Stimulated activated CD8-positive, alpha-beta memory T cell treated with anti-CD3 and anti-CD28 coated beads, Interleukin-2, amount 100 ng/mL, for 48 hours (primary cell): ENCODE measurements around the gene SHISA7.

Experiments used
- DNase-seq, 2 donors: peaks; one replicate each; pipeline ENCODE4 v3.0.0-alpha.2; 2020; ENCODE audit warnings: low read depth in 2 of 2

SHISA7 gene

DNA sequence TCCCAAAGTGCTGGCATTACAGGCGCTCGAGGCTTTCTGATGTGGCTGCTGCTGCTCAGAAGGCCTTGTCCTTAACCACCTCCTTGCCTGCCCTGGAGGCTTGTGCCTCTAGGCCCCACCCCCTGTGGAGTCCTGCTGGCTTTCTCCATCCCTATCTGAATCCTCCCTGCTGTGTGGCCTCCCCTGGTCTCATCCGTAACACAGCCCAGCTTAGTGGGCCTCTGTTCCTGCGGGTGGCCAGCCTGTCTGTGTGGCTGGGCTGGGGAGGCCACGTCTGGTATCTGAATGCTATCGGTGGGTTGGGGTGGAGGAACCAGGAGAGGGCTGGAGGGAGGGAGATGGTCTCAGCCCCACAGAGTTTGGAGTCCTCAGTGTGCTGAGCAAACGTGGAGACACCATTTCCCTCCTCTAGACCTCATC is 52.6 kb downstream of the SHISA7 start:
- DNase-seq = no peak

DNA sequence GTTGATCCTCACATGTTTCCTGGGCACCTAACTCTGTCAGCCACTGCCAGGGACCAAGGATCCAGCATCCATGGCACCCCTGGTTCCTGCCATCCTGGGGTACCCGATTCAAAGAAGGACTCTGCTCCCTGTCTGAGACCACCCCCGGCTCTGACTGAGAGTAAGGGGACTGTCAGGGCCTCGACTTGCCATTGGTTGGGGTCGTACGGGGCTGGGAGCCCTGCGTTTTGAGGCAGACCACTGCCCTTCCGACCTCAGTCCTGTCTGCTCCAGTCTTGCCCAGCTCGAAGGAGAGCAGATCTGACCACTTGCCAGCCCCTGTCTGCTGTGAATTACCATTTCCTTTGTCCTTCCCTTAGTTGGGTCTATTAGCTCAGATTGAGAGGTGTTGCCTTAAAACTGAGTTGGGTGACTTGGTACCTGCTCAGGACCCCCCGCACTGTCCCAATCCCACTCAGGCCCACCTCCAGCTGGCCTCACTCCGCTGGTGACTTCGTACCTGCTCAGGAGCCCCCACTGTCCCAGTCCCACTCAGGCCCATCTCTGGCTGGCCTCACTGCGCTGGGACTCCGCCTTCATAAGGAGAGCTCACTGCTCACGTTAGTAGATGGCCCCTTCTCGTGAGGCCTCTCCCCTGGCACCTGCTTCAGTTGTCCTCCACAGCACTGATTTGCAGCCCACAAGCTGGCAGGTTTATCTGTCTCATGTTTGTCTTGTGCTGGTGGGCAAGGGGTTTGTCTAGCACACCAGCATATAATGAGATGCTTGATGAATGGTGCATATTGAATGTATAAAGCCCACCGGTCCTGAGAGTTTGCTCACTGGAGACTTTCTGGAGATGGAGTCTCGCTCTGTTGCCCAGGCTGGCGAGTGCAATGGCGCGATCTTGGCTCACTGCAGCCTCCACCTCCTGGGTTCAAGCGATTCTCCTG is 53.4 kb downstream of the SHISA7 start:
- no peak for DNase-seq

DNA sequence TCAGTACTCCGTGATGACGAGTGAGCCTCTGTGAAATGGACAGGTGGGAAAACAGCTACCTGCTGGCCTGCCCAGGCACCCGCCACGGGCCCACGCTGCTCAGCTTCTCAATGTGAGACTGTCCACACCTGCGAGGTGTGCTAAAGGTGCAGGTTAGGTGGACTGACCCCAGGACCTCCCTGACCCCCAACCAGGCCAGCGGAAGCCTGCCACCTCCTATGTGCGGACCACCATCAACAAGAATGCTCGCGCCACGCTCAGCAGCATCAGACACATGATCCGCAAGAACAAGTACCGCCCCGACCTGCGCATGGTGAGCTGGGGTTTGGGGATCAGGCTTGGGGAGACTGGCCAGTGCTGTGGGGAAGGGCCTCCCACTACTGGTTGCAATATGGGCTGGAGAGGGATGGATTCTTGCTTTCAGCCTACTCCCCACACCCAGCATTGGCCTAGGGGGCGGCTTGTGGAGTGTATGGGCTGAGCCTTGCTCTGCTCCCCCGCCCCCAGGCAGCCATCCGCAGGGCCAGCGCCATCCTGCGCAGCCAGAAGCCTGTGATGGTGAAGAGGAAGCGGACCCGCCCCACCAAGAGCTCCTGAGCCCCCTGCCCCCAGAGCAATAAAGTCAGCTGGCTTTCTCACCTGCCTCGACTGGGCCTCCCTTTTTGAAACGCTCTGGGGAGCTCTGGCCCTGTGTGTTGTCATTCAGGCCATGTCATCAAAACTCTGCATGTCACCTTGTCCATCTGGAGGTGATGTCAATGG is 55.2 kb downstream of the SHISA7 start:
- DNase-seq = no peak

DNA sequence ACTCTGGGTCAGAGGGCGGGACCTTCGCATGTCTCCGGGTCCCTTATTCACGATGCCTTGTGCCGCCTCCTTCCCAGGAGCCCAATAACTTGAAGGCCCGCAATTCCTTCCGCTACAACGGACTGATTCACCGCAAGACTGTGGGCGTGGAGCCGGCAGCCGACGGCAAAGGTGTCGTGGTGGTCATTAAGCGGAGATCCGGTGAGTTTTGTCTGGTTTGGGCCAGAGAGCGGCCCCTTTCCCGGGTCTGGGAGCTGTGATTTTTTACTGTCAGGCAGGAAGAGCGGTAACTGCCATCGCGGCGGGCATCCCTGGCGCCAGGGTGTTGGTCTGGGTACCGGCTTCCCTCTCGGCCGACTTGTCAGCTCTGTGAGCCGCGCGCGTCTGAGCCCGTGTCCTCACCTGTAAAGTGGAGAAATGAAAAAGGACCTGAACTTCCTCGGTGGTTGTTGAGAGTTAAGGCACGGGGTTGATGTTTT is 56.6 kb downstream of the SHISA7 start:
- DNase-seq = no peak

GRCh38 chr19:55385724-55386492 is 57.2 kb downstream of the SHISA7 start, which contains the start of gene RPL28:
RPL28 (plus strand) TSS chr19:55385932; CDS start chr19:55386358, 426 bp downstream.
- DNase-seq = peak; percentile 95 to 98

GRCh38 chr19:55384920-55385723 is 58.0 kb downstream of the SHISA7 start:
- DNase-seq = peak; percentile 86 to 92

DNA sequence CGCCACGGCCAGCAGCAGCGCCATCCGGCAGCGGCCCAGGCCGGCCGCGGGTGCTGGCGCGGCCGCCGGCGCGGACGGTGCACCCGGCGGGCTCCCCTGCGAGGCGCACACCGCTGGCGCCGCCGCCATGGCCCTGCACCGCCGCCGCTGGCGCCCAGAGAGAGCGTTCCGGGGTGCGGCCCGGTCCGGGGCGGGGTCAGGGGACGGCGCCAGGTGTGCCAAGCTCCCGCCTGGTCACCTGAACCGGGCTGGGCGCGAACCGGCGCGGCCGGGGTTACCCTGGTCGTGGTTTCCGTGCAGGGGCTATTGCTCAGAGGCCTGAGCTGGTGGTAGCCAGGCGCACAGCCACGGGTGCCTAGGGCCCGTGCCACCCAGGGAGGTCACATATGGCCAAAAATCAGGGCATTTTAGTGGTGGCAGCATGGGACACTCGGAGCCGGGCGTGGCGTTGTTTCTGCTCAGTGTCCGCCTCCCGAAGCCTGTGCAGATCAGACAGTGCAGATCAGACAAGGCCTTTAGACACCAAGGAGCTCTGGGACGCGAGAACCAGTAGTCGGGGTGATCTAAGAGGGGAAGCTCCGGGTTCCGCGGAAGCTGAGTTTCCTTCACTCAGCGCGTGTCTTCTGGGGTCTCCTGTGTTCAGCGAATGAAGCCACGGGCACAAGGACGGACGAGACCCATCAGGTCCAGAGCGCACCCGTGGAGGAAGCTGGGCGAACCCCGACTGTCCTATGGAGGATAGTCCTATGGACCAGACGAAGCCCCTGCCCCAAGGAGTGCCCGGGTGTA is 58.8 kb downstream of the SHISA7 start, which contains the start of gene TMEM238:
TSS of gene TMEM238 (minus strand) at position 162 of the 789 bp plus-strand sequence. CDS start at position 129, 33 bp downstream.
- DNase-seq = no peak

DNA sequence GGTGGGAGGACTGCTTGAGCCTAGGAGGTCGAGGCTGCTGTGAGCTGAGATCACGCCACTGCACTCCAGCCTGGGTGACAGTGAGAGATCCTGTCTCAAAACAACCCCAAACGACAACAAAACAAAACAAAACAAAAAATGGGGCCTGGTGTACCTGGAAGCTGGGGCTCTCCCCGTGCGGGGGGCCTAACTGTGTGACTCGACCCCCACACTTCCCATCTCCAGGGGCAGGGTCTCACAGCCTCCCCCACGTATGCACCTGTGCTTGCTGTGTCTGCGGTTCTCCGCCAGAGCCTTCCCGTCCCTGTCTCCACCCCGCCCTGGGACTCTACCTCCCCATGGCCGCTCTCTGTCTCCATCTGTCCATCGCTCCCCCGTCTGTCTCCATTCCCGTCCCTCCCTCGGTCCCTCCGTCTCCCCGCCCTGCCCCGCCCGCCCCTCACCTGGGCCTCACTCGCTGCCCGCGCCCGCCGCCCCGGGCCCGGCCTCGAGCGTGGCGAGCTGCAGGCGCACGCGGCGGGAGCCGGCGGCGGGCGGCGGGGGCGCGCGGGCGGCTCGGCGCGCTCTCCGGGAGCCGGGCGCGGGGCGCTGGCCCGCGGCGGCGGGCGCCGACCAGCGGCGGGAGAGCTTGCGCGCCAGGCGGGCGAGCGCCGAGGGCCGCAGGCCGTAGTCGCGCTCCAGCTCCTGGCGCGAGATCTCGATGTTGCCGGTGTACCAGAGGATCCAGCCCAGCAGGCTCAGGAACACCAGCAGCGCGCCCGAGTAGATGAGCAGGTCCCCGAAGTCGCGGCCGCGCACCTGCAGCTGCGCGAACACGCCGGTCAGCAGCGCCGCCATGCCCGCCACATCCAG is 59.6 kb downstream of the SHISA7 start:
- peak in 1 of 2 donors; percentile 35 for DNase-seq

- no peak for DNase-seq
These were observed 60.5 kb downstream of the SHISA7 start for GRCh38 chr19:55382522-55383054.

DNA sequence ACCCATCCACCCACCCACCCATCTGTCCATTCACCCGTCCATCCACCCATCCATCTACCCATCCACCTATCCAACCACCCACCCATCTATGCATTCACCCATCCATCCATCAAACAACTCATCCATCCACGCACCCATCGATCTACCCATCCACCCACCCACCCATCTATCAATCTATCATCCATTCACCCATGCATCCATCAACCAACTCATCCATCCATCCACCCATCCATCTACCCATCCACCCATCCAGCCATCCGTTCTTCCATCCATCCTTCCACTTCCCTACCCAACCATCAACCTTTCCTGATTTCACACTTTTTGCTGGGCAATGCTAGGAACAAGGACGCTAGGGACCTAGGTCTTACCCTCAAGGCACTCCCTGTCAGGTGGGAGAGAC is 61.1 kb downstream of the SHISA7 start:
- no peak for DNase-seq

DNA sequence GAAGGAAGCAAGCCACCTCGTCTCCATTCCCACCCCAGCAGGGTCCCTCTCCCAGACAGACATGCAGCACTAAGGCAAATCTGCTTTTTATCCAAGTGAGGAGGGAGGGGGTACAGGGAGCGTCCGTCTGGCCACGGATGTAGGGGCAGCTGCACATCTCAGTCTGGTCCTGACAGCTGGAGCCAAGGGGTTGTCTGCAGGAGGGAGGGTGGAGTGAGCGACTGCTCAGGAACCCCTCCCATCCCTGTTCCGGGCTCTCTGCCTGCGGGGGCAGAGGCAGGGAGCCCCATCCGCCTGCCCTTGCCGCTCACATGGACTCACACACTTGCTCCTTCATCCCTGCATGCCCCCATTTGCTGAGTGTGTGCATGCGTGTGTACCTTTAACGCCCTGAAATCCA is 63.9 kb downstream of the SHISA7 start:
- DNase-seq = no peak
